Measurements from ENCODE around the gene SLC4A2. TPM values are rescaled to one million over a fixed set of nuclear protein-coding genes. Genes with fewer than 3 reads are reported as not detected.
A peak's percentile ranks its signal among the peaks of the same experiment; 100 is the strongest.
"Not testable (repeated sequence)": the region's sequence is repeated elsewhere in the genome, so short reads cannot be mapped to it uniquely, and the experiment has no call there.

The SLC4A2 gene, protein sequence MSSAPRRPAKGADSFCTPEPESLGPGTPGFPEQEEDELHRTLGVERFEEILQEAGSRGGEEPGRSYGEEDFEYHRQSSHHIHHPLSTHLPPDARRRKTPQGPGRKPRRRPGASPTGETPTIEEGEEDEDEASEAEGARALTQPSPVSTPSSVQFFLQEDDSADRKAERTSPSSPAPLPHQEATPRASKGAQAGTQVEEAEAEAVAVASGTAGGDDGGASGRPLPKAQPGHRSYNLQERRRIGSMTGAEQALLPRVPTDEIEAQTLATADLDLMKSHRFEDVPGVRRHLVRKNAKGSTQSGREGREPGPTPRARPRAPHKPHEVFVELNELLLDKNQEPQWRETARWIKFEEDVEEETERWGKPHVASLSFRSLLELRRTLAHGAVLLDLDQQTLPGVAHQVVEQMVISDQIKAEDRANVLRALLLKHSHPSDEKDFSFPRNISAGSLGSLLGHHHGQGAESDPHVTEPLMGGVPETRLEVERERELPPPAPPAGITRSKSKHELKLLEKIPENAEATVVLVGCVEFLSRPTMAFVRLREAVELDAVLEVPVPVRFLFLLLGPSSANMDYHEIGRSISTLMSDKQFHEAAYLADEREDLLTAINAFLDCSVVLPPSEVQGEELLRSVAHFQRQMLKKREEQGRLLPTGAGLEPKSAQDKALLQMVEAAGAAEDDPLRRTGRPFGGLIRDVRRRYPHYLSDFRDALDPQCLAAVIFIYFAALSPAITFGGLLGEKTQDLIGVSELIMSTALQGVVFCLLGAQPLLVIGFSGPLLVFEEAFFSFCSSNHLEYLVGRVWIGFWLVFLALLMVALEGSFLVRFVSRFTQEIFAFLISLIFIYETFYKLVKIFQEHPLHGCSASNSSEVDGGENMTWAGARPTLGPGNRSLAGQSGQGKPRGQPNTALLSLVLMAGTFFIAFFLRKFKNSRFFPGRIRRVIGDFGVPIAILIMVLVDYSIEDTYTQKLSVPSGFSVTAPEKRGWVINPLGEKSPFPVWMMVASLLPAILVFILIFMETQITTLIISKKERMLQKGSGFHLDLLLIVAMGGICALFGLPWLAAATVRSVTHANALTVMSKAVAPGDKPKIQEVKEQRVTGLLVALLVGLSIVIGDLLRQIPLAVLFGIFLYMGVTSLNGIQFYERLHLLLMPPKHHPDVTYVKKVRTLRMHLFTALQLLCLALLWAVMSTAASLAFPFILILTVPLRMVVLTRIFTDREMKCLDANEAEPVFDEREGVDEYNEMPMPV
- total RNA-seq, result 100 to 1,000 TPM in 1 of 4 donors, 10 to 100 TPM in 3; 48.5 to 109 (median 69.0) TPM

DNA sequence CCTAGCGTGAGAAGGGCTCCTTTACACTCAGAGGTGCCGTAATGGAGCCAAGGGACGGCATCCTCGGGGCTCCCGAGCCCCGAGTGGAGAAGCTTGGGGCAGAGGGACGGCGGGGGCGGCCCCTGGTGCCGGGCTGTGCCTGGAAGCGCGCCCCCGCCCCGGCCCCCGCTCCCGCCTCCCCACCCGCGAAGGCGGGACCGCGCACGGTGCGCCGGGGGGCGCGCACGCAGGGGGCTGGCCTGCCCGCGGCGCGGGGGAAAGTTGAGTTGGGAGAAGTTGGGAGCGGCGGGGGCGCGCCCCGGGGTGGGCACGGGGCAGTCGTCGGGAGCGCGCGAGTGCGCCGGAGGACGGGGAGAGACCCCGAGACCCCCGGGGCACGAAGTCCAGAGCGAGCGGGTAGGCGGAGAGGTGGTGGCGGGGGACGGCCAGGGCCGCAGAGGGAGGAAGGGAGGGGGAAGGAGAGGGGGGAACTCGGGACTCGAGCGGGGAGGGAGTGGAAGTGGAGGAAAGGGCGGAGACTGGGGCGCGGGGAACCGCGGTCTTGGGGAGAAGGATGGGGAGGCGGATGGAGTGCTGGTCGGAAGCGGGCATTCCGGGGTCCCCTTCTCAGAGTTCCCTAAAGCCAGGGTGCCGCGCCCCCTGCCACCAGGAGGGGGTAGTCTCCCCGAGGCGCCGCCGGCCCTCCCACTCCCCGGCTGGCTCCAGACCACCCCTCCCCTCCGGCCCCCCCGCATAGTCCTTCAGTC lies at the start of gene SLC4A2:
SLC4A2 (plus strand) TSS at position 223 of the 746 bp plus-strand sequence. CDS start 2,399 bp downstream, outside the sequence.
- intact Hi-C loops (cut with DNase I), result no loop called here
- TF ChIP-seq, protein P1, sequence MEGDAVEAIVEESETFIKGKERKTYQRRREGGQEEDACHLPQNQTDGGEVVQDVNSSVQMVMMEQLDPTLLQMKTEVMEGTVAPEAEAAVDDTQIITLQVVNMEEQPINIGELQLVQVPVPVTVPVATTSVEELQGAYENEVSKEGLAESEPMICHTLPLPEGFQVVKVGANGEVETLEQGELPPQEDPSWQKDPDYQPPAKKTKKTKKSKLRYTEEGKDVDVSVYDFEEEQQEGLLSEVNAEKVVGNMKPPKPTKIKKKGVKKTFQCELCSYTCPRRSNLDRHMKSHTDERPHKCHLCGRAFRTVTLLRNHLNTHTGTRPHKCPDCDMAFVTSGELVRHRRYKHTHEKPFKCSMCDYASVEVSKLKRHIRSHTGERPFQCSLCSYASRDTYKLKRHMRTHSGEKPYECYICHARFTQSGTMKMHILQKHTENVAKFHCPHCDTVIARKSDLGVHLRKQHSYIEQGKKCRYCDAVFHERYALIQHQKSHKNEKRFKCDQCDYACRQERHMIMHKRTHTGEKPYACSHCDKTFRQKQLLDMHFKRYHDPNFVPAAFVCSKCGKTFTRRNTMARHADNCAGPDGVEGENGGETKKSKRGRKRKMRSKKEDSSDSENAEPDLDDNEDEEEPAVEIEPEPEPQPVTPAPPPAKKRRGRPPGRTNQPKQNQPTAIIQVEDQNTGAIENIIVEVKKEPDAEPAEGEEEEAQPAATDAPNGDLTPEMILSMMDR (IDR thresholded peaks at IDR 0.05), result peak in 2 of 6 experiments; percentile 10 to 51
- TF ChIP-seq POLR2A (IDR thresholded peaks at IDR 0.05), result peak in 1 of 2 donors; percentile 57
- peaks cover 35 to 46% of the 10 kb centered on the region in 2 donors for H3K4me1 ChIP-seq

GRCh38 chr7:151010037-151010306 lies 49.4 kb upstream of the SLC4A2 start:
- Histone ChIP-seq H3K4me1 (peaks cover 7 to 33% of the 10 kb centered on the region in 2 donors), H3K4me3 (replicated peaks in 1 of 3) (no peak overlapping the region), H3K36me3 (no peaks in the 10 kb centered on the region), H3K27me3 (peaks cover 4% of the 10 kb centered on the region), H3K27ac (no peak overlapping the region), H3K9me3 (no peaks in the 10 kb centered on the region)
- TF ChIP-seq POLR2A (IDR thresholded peaks at IDR 0.05), result no peak
- DNase-seq, result no peak
- WGBS, 2 donors, result 4% methylated on average over 4 of the region's 7 CpGs; no CpG with 5 or more reads in 1 of the 2 donors
- intact Hi-C loops (cut with DNase I), result no loop called here

More for the DNA sequence above, at the start of gene SLC4A2:
- 2% methylated on average over 28 to 32 of the region's 75 CpGs for WGBS, 2 donors
- H3K9me3 ChIP-seq, result no peaks in the 10 kb centered on the region
- no peaks in the 10 kb centered on the region for H3K27me3 ChIP-seq
- H3K4me3 ChIP-seq (replicated peaks in 1 of 3), result peak within 1 kb of the TSS; percentile 58 to 89 (median 78)
- peak within 1 kb of the TSS; percentile 88 to 98 (median 92) for H3K27ac ChIP-seq
- DNase-seq, result peak; percentile 70 to 78
- peaks cover 3% of the 10 kb centered on the region in 2 donors for H3K36me3 ChIP-seq

DNA sequence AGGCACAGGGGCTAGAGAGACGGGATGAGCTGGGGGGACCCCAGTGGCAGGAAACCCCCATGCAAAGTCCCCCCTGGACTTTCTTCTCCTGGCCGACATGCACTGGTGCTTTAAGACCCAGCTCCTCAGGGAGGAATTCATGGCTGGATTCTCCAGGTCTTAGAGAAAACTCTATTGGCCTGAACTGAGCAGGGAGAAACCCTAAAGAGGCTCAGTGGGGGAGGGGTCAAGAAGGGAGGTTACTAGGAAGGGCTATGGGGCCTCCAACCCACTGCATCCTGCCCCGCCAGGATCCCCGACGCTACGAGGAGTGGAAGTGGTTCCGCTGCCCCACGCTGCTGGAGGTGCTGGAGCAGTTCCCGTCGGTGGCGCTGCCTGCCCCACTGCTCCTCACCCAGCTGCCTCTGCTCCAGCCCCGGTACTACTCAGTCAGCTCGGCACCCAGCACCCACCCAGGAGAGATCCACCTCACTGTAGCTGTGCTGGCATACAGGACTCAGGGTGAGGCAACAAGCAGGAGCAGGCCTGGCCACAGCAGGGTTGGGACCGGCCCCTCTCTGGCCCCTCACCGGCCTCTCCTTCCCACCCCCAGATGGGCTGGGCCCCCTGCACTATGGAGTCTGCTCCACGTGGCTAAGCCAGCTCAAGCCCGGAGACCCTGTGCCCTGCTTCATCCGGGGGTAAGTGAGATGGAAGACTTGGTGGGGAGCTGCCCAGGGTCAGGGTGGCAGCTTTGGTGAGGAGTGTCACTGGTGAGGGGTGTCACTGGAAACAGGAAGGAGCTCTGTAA lies 48.9 kb upstream of the SLC4A2 start:
- TF ChIP-seq, protein P1 (IDR thresholded peaks at IDR 0.05), result no peak
- TF ChIP-seq POLR2A (IDR thresholded peaks at IDR 0.05), result no peak
- DNase-seq, result peak in 1 of 2 donors; percentile 27
- H3K9me3 ChIP-seq, result no peaks in the 10 kb centered on the region
- H3K27ac ChIP-seq, result no peak overlapping the region
- no peak overlapping the region for H3K4me3 ChIP-seq (replicated peaks in 1 of 3)
- peaks cover 4% of the 10 kb centered on the region for H3K27me3 ChIP-seq
- intact Hi-C loops (cut with DNase I), result no loop called here
- WGBS, 2 donors, result 14 to 35% methylated on average over 5 to 15 of the region's 18 CpGs
- peaks cover 7 to 33% of the 10 kb centered on the region in 2 donors for H3K4me1 ChIP-seq
- H3K36me3 ChIP-seq, result no peaks in the 10 kb centered on the region

GRCh38 chr7:151011097-151011409 lies 48.3 kb upstream of the SLC4A2 start:
- H3K4me3 ChIP-seq (replicated peaks in 1 of 3), result no peak overlapping the region
- no peak for TF ChIP-seq POLR2A (IDR thresholded peaks at IDR 0.05)
- TF ChIP-seq, protein P1 (IDR thresholded peaks at IDR 0.05), result no peak
- 70% methylated on average over 1 of the region's 1 CpG; no CpG with 5 or more reads in 1 of the 2 donors for WGBS, 2 donors
- intact Hi-C loops (cut with DNase I), result no loop called here
- H3K4me1 ChIP-seq, result peaks cover 7 to 33% of the 10 kb centered on the region in 2 donors
- no peaks in the 10 kb centered on the region for H3K36me3 ChIP-seq
- no peak for DNase-seq
- no peak overlapping the region for H3K27ac ChIP-seq
- H3K9me3 ChIP-seq, result no peaks in the 10 kb centered on the region
- H3K27me3 ChIP-seq, result peaks cover 4% of the 10 kb centered on the region

GRCh38 chr7:151011616-151012015 lies 47.8 kb upstream of the SLC4A2 start:
- H3K4me1 ChIP-seq, result peaks cover 7 to 33% of the 10 kb centered on the region in 2 donors
- H3K27ac ChIP-seq; H3K36me3 ChIP-seq; H3K9me3 ChIP-seq; DNase-seq; intact Hi-C loops (cut with DNase I); H3K4me3 ChIP-seq (replicated peaks in 1 of 3); H3K27me3 ChIP-seq: not testable (repeated sequence)
- WGBS, 2 donors, result 89 to 90% methylated on average over 12 of the region's 12 CpGs
